BE2C (cell line): ENCODE data around the gene HSD17B4.
"Not testable (repeated sequence)": the region's sequence is repeated elsewhere in the genome, so short reads cannot be mapped to it uniquely, and the experiment has no call there.

ENCODE experiments used
- DNase-seq: peaks from one replicate; pipeline ENCODE4 v3.0.0-alpha.2; 2020
- H3K27me3 ChIP-seq: fragments of 250-450 bp; sonication (Bioruptor Pico); 2 replicates; pipeline ENCODE4 v1.5.1; 2020; ENCODE audit warnings: mild to moderate bottlenecking
- H3K36me3 ChIP-seq: fragments of 250-450 bp; sonication (Bioruptor Pico); 2 replicates; pipeline ENCODE4 v1.5.1; 2020; ENCODE audit warnings: mild to moderate bottlenecking
- H3K4me1 ChIP-seq: fragments of 250-450 bp; sonication (Bioruptor Pico); 2 replicates; pipeline ENCODE4 v1.5.1; 2020
- H3K4me3 ChIP-seq: 2 replicates; pipeline ENCODE4 v1.5.1; 2011; ENCODE audit warnings: low read depth, low read length
- H3K9me3 ChIP-seq: fragments of 250-450 bp; sonication (Bioruptor Pico); 2 replicates; pipeline ENCODE4 v1.5.1; 2020
- CTCF ChIP-seq: IDR thresholded peaks from 2 replicates; pipeline ENCODE4 v1.5.1; 2012; ENCODE audit warnings: mild to moderate bottlenecking, low read depth, low read length

HSD17B4 gene

DNA sequence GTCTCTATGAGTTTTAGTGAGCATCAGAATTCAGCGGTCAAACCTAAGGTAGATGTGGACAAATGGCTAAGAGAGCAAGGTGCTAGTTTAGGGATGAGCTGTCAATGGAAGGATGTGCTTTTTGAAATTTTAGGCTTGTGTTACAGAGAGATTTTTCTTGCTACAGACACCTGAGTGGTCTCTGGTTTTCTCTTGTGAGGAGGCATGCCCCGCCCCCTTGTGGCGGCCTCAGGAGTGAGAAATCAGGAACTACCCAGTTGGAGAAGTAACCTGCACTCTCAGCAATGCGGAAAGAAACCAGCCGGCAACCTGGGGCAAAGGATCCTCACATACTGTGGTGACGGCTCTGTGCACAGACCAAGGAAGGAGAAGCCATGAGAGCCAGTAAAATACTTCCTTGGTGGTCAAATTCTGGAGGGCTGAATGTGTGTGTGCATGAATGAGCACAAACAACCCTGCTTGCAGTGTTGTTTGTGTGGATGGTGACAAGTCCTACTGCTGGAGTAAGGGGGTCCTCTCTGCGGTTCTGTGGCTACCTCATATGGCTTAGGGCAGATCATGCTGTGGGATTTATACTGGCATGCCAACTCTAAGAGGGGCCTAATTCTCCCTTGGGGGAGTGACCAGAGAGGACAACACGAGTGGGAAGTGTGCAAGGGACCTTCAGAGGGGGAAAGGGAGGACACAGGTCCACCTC lies 16.7 kb upstream of the HSD17B4 start:
- Histone ChIP-seq H3K36me3 (no peaks in the 10 kb centered on the region), H3K4me3 (no peak overlapping the region), H3K4me1 (no peaks in the 10 kb centered on the region), H3K27me3 (no peaks in the 10 kb centered on the region), H3K9me3 (no peaks in the 10 kb centered on the region)
- peak; percentile 66 for DNase-seq
- peak; percentile 70 for TF ChIP-seq CTCF

DNA sequence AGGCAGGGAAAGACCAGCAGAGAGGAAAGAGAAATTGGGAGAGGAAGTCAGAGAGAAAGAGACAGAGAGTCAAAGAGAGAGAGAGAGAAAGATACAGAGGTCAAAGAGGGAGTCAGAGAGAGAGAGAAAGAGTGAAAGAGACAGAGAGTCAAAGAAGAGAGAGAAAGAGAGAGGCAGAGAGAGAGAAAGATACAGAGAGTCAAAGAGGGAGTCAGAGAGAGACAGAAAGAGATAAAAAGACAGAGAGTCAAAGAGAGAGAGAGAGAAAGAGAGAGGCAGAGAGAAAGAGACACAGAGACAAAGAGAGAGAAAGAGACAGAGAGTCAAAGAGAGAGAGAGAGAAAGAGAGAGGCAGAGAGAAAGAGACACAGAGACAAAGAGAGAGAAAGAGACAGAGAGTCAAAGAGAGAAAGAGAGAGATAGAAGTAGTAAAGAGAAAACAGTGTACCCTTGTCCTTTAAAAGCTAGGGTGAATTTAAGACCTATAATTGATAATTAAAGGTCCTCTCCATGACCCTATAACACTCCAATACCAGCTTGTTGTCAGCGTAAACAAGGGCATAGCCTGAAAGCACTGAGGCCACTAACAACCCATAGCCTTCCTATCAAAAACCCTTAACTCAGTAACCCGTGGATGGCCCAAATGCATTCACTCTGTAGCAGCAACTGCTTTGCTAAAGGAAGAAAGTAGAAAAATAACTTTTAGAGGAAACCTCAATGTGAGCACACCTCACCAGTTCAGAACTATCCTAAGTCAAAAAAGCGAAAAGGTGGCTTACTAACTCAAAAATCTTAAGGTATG lies 14.3 kb upstream of the HSD17B4 start:
- DNase-seq, H3K27me3 ChIP-seq, H3K4me1 ChIP-seq: not testable (repeated sequence)

GRCh38 chr5:119438587-119438917 lies 13.7 kb upstream of the HSD17B4 start:
- not testable (repeated sequence) for H3K27me3 ChIP-seq, DNase-seq, H3K4me1 ChIP-seq, H3K36me3 ChIP-seq, H3K9me3 ChIP-seq
- peak overlapping the region; percentile 55 for H3K4me3 ChIP-seq

More for the DNA sequence above, 14.3 kb upstream of the HSD17B4 start:
- H3K9me3 ChIP-seq, H3K4me3 ChIP-seq, H3K36me3 ChIP-seq: not testable (repeated sequence)

DNA sequence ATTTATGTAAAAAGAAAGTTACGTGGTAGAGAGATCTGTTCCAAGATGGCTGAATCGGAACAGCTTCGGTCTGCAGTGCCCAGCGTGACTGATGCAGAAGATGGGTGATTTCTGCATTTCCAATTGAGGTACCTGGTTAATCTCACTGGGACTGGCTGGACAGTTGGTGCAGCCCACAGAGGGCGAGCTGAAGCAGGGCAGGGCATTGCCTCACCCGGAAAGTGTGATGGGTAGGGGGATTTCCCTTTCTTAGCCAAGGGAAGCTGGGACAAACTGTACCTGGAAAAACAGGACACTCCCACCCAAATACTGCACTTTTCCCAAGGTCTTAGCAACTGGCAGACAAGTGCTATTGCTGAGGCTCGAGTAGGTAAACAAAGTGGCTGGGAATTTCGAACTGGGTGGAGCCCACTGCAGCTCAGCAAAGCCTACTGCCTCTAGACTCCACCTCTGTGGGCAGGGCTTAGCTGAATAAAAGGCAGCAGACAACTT lies 13.1 kb upstream of the HSD17B4 start:
- TF ChIP-seq CTCF: no peak
- H3K4me1 ChIP-seq: no peaks in the 10 kb centered on the region
- H3K36me3 ChIP-seq: no peaks in the 10 kb centered on the region
- no peaks in the 10 kb centered on the region for H3K9me3 ChIP-seq
- no peaks in the 10 kb centered on the region for H3K27me3 ChIP-seq
- H3K4me3 ChIP-seq: peak overlapping the region; percentile 55
- peak; percentile 39 for DNase-seq

DNA sequence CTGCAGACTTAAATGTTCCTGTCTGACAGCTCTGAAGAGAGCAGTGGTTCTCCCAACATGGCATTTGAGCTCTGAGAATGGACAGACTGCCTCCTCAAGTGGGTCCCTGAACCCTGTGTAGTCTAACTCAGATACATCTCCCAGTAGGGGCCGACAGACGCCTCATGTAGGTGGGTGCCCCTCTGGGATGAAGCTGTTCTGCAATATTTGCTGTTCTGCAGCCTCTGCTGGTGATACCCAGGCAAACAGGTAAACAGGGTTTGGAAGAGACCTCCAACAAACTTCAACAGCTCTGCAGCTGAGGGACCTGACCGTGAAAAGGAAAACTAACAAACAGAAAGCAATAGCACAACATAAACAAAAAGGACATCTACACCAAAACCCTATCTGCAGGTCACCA lies 12.7 kb upstream of the HSD17B4 start:
- H3K4me1 ChIP-seq, H3K9me3 ChIP-seq, H3K27me3 ChIP-seq, H3K36me3 ChIP-seq, DNase-seq: not testable (repeated sequence)
- peak overlapping the region; percentile 55; the same call in 1 of the 2 replicates for H3K4me3 ChIP-seq

DNA sequence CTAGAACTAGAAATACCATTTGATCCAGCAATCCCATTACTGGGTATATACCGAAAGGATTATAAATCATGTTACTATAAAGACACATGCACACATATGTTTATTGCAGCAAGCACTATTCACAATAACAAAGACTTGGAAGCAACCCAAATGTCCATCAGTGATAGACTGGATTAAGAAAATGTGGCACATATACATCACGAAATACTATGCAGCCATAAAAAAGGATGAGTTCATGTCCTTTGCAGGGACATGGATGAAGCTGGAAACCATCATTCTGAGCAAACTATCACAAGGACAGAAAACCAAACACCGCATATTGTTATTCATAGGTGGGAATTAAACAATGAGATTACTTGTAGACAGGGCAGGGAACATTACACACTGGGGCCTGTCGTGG lies 7.7 kb upstream of the HSD17B4 start:
- not testable (repeated sequence) for H3K36me3 ChIP-seq, H3K9me3 ChIP-seq, H3K4me1 ChIP-seq, DNase-seq, H3K27me3 ChIP-seq, H3K4me3 ChIP-seq

GRCh38 chr5:119445544-119445943 lies 6.8 kb upstream of the HSD17B4 start:
- DNase-seq: no peak

More at GRCh38 chr5:119445544-119445943, 6.8 kb upstream of the HSD17B4 start:
- H3K4me3 ChIP-seq: no peak overlapping the region
- no peaks in the 10 kb centered on the region for H3K27me3 ChIP-seq
- H3K36me3 ChIP-seq: no peaks in the 10 kb centered on the region
- H3K9me3 ChIP-seq: no peaks in the 10 kb centered on the region
- H3K4me1 ChIP-seq: peaks cover 7% of the 10 kb centered on the region; the same call in 1 of the 2 replicates
- TF ChIP-seq CTCF: no peak
